Frontal cortex (tissue), 4 donors: ENCODE data around the gene SPEM2. TPM values are rescaled to one million over a fixed set of nuclear protein-coding genes. Genes with fewer than 3 reads are reported as not detected.
"Not testable (repeated sequence)": the region's sequence is repeated elsewhere in the genome, so short reads cannot be mapped to it uniquely, and the experiment has no call there.

ENCODE experiments used
- DNase-seq, 2 donors: peaks; one replicate each; pipeline ENCODE4 v3.0.0; 2012; ENCODE audit warnings: low spot score in 2 of 2
- FAIRE-seq: peaks from 2 replicates; lab custom pipeline; 2012; peaks lifted over from hg19 to GRCh38; lab: Jason Lieb, UNC
- total RNA-seq: library from RNA; depleted of rRNA; stranded (reverse); fragments of >200 nt; gene quantifications from one replicate; pipeline ENCODE4 v1.2.3, GENCODE V29; 2014
- donor health status: control.
- donor health status: control.
- donor health status: control.

SPEM2 gene
- total RNA-seq, 1 donor from 2014 or later = not detected

DNA sequence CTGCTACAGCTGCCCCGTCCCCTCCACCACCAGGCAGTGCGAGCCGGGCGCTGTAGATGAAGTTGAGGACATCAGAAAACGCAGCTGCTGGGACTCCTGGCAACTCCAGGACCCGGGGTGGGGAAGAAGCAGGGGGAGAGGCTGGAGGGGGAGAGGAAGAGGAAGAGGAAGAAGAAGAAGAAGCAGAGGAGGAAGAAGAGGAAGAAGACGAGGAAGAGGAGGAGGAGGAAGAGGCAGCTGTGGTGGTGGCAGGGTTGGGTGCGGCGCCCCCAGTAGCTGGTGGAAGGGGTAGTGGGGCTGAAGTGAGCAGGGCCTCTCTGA is 40.9 kb downstream of the SPEM2 start:
- no peak for DNase-seq
- no peak for FAIRE-seq

DNA sequence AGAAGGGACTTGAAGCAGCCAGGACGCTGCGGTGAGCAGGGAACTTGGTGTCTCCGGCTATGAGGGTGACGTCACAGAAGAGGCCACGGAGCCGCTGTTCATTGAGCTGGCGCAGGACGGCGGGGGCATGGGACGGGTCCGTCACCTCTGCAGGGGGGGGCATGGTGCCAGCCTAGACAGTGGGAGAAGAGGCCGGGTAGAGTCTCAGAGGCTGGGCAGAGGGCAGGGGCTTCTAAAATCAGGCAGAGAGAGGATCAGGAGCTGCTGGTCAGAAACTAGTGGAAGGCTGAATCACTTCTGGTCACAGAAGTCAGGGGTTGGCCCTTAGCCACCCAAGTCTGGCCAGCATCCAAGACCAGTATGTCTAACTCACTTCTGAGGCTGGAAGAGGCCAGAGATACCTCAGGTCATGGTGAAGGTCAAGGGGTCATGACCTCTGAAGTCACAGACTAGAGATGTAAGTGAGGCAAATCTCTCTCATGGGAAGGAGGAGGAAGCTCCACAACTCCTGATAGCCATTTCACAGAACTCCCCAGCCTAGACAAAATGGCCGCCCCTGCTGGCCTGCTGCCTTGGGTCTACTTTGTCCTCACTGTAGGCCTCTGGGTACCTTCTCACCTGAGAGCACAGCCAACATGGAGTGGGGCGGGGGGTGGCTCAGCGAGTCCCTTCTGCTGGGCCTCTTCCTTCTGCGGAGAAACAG is 41.4 kb downstream of the SPEM2 start:
- DNase-seq = peak in 1 of 2 donors; percentile 44

DNA sequence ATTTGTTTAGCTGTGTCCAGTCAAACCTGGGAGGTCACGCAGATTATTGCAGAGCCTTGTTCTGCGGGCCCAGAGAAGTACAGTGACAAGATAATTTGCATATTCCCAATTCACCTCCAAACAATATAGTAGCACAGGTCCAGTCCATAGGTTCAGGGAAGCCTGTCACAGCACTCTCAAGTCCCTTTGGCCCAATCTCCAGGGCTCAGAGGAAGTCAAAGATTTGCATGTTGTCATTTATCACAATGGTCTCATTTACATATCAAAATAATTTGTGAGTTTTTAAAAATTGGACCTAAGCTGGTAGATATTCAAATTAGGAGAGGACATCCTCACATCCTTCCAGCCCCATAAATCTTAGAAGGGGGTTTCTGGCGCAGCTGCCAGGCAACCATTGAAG is 42.1 kb downstream of the SPEM2 start:
- FAIRE-seq = no peak
- DNase-seq = no peak

More for the DNA sequence above, 41.4 kb downstream of the SPEM2 start:
- no peak for FAIRE-seq

DNA sequence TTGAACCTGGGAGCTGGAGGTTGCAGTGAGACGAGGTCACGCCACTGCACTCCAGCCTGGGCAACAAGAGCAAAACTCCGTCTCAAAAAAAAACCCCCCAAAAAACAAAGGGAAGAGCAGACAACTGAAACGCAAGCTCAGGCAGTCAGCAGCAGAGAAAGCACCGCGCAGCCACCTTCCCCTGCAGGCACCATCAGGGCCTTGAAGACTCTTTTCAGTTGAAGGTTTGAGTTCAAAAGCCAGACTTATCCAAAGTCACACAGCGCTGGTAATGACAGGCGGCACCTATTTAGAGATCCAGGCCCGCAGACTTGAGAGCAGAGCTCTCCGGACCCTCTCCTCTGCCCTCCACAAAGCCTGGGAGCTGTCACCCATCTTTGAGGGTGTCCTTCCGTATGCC is 42.9 kb downstream of the SPEM2 start:
- no peak for FAIRE-seq
- no peak for DNase-seq

DNA sequence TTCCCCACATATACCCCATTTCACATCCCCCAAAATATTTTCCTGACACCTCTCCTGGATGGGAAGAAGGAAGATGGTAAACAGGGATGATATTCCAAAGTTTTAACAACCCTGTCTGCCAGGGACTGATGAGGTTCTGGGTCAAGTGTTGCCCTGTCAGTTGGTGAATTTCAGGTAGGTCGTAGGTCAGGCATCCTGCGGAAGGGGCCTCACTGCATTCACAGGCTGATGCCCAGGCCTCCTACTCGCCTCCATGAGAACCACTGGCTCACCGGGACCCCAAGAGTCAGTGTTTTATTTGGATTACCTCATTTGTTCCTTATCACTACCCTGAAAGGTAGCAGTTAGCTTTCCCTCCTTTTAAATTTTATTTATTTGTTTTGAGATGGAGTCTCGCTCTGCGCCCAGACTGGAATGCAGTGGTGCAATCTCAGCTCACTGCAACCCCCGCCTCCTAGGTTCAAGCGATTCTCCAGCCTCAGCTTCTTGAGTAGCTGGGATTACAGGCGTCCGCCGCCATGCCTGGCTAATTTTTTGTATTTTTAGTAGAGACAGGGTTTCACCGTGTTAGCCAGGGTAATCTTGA is 43.5 kb downstream of the SPEM2 start:
- FAIRE-seq (no peak), DNase-seq (no peak)

DNA sequence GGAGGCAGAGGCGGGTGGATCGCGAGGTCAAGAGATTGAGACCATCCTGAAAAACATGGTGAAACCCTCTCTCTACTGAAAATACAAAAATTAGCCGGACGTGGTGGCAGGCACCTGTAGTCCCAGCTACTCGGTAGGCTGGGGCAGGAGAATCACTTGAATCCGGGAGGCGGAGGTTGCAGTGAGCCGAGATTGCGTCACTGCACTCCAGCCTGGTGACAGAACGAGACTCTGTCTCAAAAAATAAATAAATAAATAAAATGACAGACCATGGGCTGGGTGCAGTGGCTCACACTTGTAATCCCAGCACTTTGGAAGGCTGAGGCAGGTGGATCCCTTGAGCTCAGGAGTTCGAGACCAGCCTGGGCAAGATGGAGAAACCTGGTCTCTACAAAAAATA is 44.4 kb downstream of the SPEM2 start:
- not testable (repeated sequence) for DNase-seq, FAIRE-seq

DNA sequence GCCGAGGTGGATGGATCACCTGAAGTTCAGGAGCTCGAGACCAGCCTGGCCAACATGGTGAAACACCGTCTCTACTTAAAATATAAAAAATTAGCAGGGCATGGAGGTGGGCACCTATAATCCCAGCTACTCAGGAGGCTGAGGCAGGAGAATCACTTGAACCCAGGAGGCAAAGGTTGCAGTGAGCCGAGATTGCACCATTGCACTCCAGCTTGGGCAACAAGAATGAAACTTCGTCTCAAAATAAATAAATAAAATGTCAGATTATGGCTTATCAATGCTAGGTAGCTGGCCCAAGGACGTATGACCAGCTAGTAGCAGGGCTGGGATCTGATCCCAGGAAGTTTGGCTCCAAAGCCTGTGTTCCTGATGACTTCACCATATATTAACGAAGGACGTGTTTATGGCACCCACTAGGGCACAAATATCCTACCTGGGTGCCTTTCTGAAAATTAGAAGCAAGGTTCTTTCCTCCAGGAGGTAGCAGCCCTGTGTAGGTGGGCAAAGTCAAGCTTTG is 45.1 kb downstream of the SPEM2 start:
- FAIRE-seq, DNase-seq: not testable (repeated sequence)

DNA sequence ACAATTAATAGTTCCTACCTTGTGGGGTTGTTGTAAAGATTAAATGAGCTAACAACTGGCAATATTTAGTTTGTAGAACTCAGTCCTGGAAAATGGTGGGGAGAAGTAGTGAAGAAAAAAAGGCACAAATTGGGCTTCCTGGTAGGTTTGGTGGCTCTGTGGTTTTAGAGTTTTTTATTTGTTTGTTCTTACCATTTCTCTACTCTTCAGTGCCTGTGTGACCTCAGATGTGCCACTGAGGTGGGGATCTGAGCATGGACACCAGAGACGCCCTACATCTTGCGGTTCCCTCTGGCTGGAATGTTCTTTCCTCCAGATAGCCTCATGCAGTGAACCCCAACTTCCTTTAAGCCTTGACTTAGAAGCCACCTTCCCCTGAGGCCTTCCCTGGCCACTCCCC is 46.3 kb downstream of the SPEM2 start:
- FAIRE-seq (no peak), DNase-seq (no peak)

DNA sequence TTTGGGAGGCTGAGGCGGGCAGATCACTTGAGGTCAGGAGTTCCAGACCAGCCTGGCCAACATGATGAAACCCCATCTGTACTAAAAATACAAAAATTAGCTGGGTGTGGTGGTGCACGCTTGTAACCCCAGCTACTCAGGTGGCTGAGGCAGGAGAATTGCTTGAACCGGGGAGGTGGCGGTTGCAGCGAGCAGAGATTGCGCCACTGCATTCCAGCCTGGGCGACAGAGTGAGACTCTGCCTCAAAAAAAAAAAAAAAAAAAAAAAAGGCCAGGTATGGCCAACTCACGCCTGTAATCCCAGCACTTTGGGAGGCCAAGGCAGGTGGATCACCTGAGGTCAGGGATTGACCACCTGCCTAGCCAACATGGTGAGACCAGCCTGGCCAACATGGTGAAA is 49.4 kb downstream of the SPEM2 start:
- FAIRE-seq, DNase-seq: not testable (repeated sequence)

DNA sequence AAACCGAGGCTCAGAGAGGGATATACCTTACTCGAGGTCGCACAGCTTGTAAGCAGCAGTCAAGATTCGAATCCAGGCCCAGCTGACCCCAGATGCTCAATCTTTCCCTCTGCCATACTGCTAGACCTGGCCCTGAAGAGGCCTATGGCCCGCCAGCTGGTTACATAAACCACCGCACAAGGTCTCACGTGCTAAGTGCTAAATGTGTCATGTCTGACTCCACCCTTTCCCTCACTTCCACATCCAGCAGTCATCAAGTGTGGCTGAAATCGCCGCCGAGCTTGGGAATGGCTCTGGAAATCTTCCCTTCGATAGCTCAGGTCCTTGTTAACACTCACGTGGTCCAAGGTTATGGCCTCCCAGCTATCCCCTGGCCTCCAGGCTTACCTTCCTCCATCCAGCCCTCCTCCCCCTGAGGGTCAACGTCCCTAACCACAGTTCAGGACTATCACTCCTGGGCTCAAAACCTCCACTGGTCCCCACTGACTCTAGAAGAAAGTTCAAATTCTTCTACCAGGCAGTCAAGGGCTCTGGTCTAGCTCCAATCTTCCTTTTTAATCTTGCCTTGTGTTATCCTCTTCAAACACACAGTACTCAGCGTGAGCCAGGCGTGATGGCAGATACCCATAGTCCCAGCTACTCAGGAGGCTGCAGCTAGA is 50.5 kb downstream of the SPEM2 start:
- peak in 1 of 2 donors; percentile 11 for DNase-seq
- no peak for FAIRE-seq

DNA sequence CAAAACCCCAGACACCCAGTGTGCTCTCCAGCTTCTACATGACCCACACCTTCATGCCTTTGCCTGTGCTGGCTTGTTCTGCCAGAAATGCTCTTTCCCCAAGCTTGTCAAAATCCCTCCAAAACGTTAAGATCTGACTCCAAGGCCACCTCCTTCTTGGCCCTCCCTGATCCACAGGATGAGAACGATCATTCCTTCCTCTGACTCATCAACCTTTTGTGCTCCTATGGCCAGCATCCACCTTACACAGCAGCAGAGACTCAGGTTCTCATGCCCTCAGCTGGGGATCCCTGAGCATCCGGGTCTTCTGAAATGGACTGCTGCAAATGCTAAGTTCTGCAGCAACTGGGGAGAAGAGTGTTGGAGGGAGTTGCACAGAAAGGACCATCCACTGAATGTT is 51.1 kb downstream of the SPEM2 start:
- DNase-seq (no peak), FAIRE-seq (no peak)

DNA sequence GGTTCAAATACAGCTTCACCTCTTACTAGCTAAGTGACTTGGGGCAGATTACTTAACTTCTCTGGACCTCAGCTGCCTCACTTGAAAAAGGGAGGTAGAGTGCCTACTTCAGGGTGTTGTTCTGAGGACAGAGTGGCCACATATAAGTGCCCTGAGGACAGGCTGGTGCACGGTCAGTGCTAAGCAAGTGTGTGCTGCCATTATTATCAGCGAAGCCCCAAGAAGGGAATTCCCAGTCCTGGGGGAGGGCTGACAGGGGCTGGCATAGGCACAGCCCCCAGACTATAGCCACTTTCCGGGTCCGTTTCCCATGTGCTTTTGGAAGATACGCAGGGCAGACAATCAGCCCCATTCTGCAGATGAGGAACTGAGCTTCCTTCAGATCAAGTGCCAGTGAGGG is 51.5 kb downstream of the SPEM2 start:
- FAIRE-seq = no peak
- no peak for DNase-seq

Other genes with a start within 250 kb of the SPEM2 start
- gene ASGR1, start 246.2 kb upstream of the SPEM2 start, total RNA-seq = 18.8 TPM
- gene DLG4, start 205.8 kb upstream of the SPEM2 start, total RNA-seq = 111 TPM
- gene ACADVL, start 205.7 kb upstream of the SPEM2 start, total RNA-seq = 65.6 TPM
- 53.4 TPM for gene DVL2, start 191.1 kb upstream of the SPEM2 start, total RNA-seq
- 34.6 TPM for gene PHF23, start 186.2 kb upstream of the SPEM2 start, total RNA-seq
- 108 TPM for gene GABARAP, start 183.2 kb upstream of the SPEM2 start, total RNA-seq
- 18.8 TPM for gene CTDNEP1, start 173.9 kb upstream of the SPEM2 start, total RNA-seq
- gene ELP5, start 173.4 kb upstream of the SPEM2 start, total RNA-seq = 26.9 TPM
- gene CLDN7, start 163.1 kb upstream of the SPEM2 start, total RNA-seq = 0.82 TPM
- under 0.01 TPM for gene SLC2A4, start 143.9 kb upstream of the SPEM2 start, total RNA-seq
- 1.2 TPM for gene YBX2, start 131.0 kb upstream of the SPEM2 start, total RNA-seq
- gene EIF5A, start 118.0 kb upstream of the SPEM2 start, total RNA-seq = 208 TPM
- 35.5 TPM for gene GPS2, start 110.3 kb upstream of the SPEM2 start, total RNA-seq
- gene NEURL4, start 96.3 kb upstream of the SPEM2 start, total RNA-seq = 44.8 TPM
- 0.41 TPM for gene ACAP1, start 89.1 kb upstream of the SPEM2 start, total RNA-seq
- gene KCTD11, start 73.5 kb upstream of the SPEM2 start, total RNA-seq = 3.3 TPM
- gene TMEM95, start 70.5 kb upstream of the SPEM2 start, total RNA-seq = not detected
- gene TNK1, start 44.5 kb upstream of the SPEM2 start, total RNA-seq = 0.82 TPM
- gene PLSCR3, start 31.1 kb upstream of the SPEM2 start, total RNA-seq = 10.6 TPM
- gene TMEM256, start 21.5 kb upstream of the SPEM2 start, total RNA-seq = 80.3 TPM
- gene NLGN2, start 17.8 kb upstream of the SPEM2 start, total RNA-seq = 8.2 TPM
- not detected for gene SPEM1, start 5.3 kb upstream of the SPEM2 start, total RNA-seq
- gene SPEM3, start 3.2 kb downstream of the SPEM2 start, total RNA-seq = not detected
- gene TMEM102, start 9.8 kb downstream of the SPEM2 start, total RNA-seq = 2.0 TPM
- 5.3 TPM for gene FGF11, start 13.9 kb downstream of the SPEM2 start, total RNA-seq
- gene CHRNB1, start 19.4 kb downstream of the SPEM2 start, total RNA-seq = 16.7 TPM
- gene ZBTB4, start 54.0 kb downstream of the SPEM2 start, total RNA-seq = 11.8 TPM
- gene SLC35G6, start 55.8 kb downstream of the SPEM2 start, total RNA-seq = not detected
- gene POLR2A, start 58.8 kb downstream of the SPEM2 start, total RNA-seq = 33.0 TPM
- gene TNFSF12, start 123.4 kb downstream of the SPEM2 start, total RNA-seq = 3.7 TPM
- 1.2 TPM for gene TNFSF13, start 133.1 kb downstream of the SPEM2 start, total RNA-seq
- gene SENP3, start 136.3 kb downstream of the SPEM2 start, total RNA-seq = 102 TPM
- 1.2 TPM for gene CD68, start 154.0 kb downstream of the SPEM2 start, total RNA-seq
- gene MPDU1, start 158.2 kb downstream of the SPEM2 start, total RNA-seq = 35.1 TPM
- gene SOX15, start 164.5 kb downstream of the SPEM2 start, total RNA-seq = 1.2 TPM
- 68.1 TPM for gene FXR2, start 189.3 kb downstream of the SPEM2 start, total RNA-seq
- gene SAT2, start 202.2 kb downstream of the SPEM2 start, total RNA-seq = 31.4 TPM
- not detected for gene SHBG, start 204.5 kb downstream of the SPEM2 start, total RNA-seq
- gene ATP1B2, start 225.3 kb downstream of the SPEM2 start, total RNA-seq = 8.2 TPM